HCT116 (cell line): ENCODE results near the gene NDUFS8.

Experiments
- CTCF ChIP-seq, 3 experiments: fragments of 200-600 bp in 1 of 3; sonication (generic) in 1 of 3; IDR thresholded peaks in 2 of 3; conservative IDR thresholded peaks in 1 of 3; 2 replicates each; pipeline ENCODE4 v1.5.1; 2012 to 2017; ENCODE audit warnings: low read depth in 2 of 3, low read length in 2 of 3, antibody characterized with exemption in 1 of 3, borderline replicate concordance in 1 of 3, control low read depth in 1 of 3, mild to moderate bottlenecking in 1 of 3, mixed read lengths in 1 of 3, mixed run types in 1 of 3, moderate library complexity in 1 of 3; ENCODE audit not compliant: insufficient read depth in 1 of 3
- EZH2 ChIP-seq: fragments of 200-600 bp; sonication (generic); IDR thresholded peaks from 2 replicates; pipeline ENCODE4 v1.6.1; 2017; ENCODE audit warnings: antibody characterized with exemption, mixed run types
- POLR2A ChIP-seq: IDR thresholded peaks from 2 replicates; pipeline ENCODE4 v1.7.0; 2011; ENCODE audit warnings: borderline replicate concordance; ENCODE audit not compliant: insufficient read depth, insufficient read length; ENCODE audit errors: extremely low read depth
- RAD21 ChIP-seq: IDR thresholded peaks from 2 replicates; pipeline ENCODE4 v1.6.1; 2012; ENCODE audit warnings: low read depth, mild to moderate bottlenecking
- SP1 ChIP-seq: IDR thresholded peaks from 2 replicates; pipeline ENCODE4 v1.6.1; 2012; ENCODE audit warnings: low read depth

- TF ChIP-seq CTCF (IDR thresholded peaks at IDR 0.05 in 2 of 3, conservative IDR thresholded peaks at IDR 0.05 in 1 of 3; ENCODE audit: borderline replicate concordance in 1 of 3, insufficient read depth in 1 of 3, low read depth in 2 of 3, low read length in 2 of 3) (no peak), SP1 (no peak), POLR2A (no peak), RAD21 (no peak), EZH2 (no peak)
These were observed 9.1 kb downstream of the NDUFS8 start for GRCh38 chr11:68039526-68040086.
